IPS-NIHi7 (cell line): ENCODE results near the gene GATAD2B.
A peak's percentile ranks its signal among the peaks of the same experiment; 100 is the strongest.
"Not testable (repeated sequence)": the region's sequence is repeated elsewhere in the genome, so short reads cannot be mapped to it uniquely, and the experiment has no call there.

Experiments used
- DNase-seq: peaks from one replicate; pipeline ENCODE4 v3.0.0; 2012; ENCODE audit warnings: mixed read lengths; ENCODE audit errors: extremely low spot score

GATAD2B gene

GRCh38 chr1:153778824-153779519 is 143.8 kb downstream of the GATAD2B start:
- no peak for DNase-seq

- no peak for DNase-seq
Observed at GRCh38 chr1:153778051-153778823, 144.5 kb downstream of the GATAD2B start.

- DNase-seq = no peak
Observed at GRCh38 chr1:153777648-153778047, 145.1 kb downstream of the GATAD2B start.

GRCh38 chr1:153776845-153777370 is 145.9 kb downstream of the GATAD2B start:
- no peak for DNase-seq

- no peak for DNase-seq
Observed at GRCh38 chr1:153776352-153776751, 146.4 kb downstream of the GATAD2B start.

- DNase-seq = peak; percentile 93
Observed at GRCh38 chr1:153775458-153776327, 147.1 kb downstream of the GATAD2B start.

GRCh38 chr1:153774780-153775457 is 147.9 kb downstream of the GATAD2B start, which contains the start of gene SLC27A3:
Gene SLC27A3 (plus strand): TSS chr1:153775407. CDS start chr1:153775498, 91 bp downstream.
- peak; percentile 76 for DNase-seq

- DNase-seq = no peak
Observed at GRCh38 chr1:153774026-153774595, 148.7 kb downstream of the GATAD2B start.

- DNase-seq = no peak
Observed at GRCh38 chr1:153773096-153773921, 149.5 kb downstream of the GATAD2B start.

- DNase-seq = peak; percentile 73
Observed at GRCh38 chr1:153771841-153772593, 150.8 kb downstream of the GATAD2B start.

- DNase-seq = no peak
Observed at GRCh38 chr1:153771261-153771660, 151.5 kb downstream of the GATAD2B start.

GRCh38 chr1:153770797-153771196 is 152.0 kb downstream of the GATAD2B start:
- no peak for DNase-seq

GRCh38 chr1:153769221-153769620 is 153.6 kb downstream of the GATAD2B start:
- DNase-seq = no peak

GRCh38 chr1:153768316-153769181 is 154.2 kb downstream of the GATAD2B start:
- DNase-seq = no peak

GRCh38 chr1:153767519-153767918 is 155.3 kb downstream of the GATAD2B start:
- no peak for DNase-seq

GRCh38 chr1:153766663-153767062 is 156.1 kb downstream of the GATAD2B start:
- DNase-seq = not testable (repeated sequence)

- DNase-seq = no peak
Observed at GRCh38 chr1:153764310-153764709, 158.5 kb downstream of the GATAD2B start.
